ENCODE measurements around the gene GRIN2A. TPM values are rescaled to one million over a fixed set of nuclear protein-coding genes. Genes with fewer than 3 reads are reported as not detected.
A peak's percentile ranks its signal among the peaks of the same experiment; 100 is the strongest.

GRIN2A gene
- total and polyA plus RNA-seq, 2 of the 8 experiments (the other 6 are each of a cell fraction or from before 2014, with no cell fraction given): 0.18 to 1.8 TPM

DNA sequence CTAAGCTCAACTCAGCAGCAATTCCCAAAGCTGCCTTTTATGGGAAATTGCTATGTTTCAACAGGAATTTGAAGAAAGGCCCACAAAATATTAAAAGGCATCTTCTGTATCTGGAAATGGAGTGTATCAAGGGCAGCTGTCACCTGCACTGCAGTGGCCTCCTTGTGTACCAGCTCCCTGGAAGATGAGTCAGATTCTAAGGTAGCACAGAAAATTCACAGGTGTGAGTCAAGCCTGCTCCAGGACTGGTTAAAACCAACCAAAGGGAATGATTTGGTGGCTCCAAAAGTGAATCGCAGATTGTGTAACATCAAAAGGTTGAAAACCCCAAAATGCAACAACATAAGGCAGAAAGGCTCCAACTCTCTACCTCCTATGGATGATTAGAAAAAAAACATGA, 296.4 kb downstream of the GRIN2A start:
- H3K9ac ChIP-seq (replicated peaks in 1 of 4; ENCODE audit: extremely low read depth in 1 of 4, low read depth in 3 of 4, low read length in 3 of 4): no peak overlapping the region; a peak in 1 of 7 replicates
- H4K8ac ChIP-seq (ENCODE audit: extremely low read depth, insufficient read depth, low read length): no peak overlapping the region
- 86% methylated on average over 1 of the region's 1 CpG; no CpG with 5 or more reads in 1 of the 2 experiments for WGBS, 2 experiments (ENCODE audit: extremely low coverage in 1 of 2, insufficient coverage in 1 of 2, insufficient read length in 1 of 2, insufficient replicate concordance in 2 of 2, low coverage in 1 of 2, low lambda C conversion rate in 2 of 2, missing lambda C conversion rate in 1 of 2)
- H3K4me2 ChIP-seq (ENCODE audit: insufficient read depth in 1 of 2, low read depth in 2 of 2, low read length in 2 of 2): no peak overlapping the region
- H2BK15ac ChIP-seq (ENCODE audit: low read length): no peak overlapping the region
- no peak overlapping the region for H3K56ac ChIP-seq (replicated peaks; ENCODE audit: insufficient read length, low read depth, low read length)
- no peak overlapping the region for H4K91ac ChIP-seq (replicated peaks; ENCODE audit: insufficient read length, low read length)
- CTCF ChIA-PET (ENCODE audit: partially characterized antibody): interaction anchor here (0.9 to 1.9 kb wide), 3 partner anchors 10 to 204 kb away, joined by 3 to 6 read pairs (median 4); no protein-coding TSS in a partner anchor
- no peak overlapping the region for H3K4me3 ChIP-seq (ENCODE audit: extremely low read depth in 1 of 4, insufficient read depth in 2 of 4, low read depth in 3 of 4, low read length in 4 of 4)
- no peaks in the 10 kb centered on the region for H3K36me3 ChIP-seq (ENCODE audit: control insufficient read depth in 2 of 4, insufficient read depth in 4 of 4, low read length in 3 of 4)
- peaks cover 0 to 2% (median 0%) of the 10 kb centered on the region in 4 experiments; a peak in 1 of 7 replicates for H3K4me1 ChIP-seq (replicated peaks in 1 of 4; ENCODE audit: control insufficient read depth in 3 of 4, insufficient read depth in 4 of 4, low read length in 3 of 4)
- no peak overlapping the region for H2BK20ac ChIP-seq (ENCODE audit: low read length)
- no peak overlapping the region for H3K23ac ChIP-seq (ENCODE audit: insufficient read length)
- no peaks in the 10 kb centered on the region for H3K9me3 ChIP-seq (ENCODE audit: insufficient read depth in 2 of 2, low read depth in 1 of 2, low read length in 1 of 2)
- no peaks in the 10 kb centered on the region for H3K23me2 ChIP-seq (ENCODE audit: low read depth, low read length)
- H3K27ac ChIP-seq (ENCODE audit: low read depth, low read length): no peak overlapping the region
- H2BK12ac ChIP-seq (ENCODE audit: low read depth, low read length): no peak overlapping the region
- H2BK5ac ChIP-seq (ENCODE audit: low read depth, low read length): no peak overlapping the region
- POLR2A ChIA-PET (ENCODE audit: partially characterized antibody): no interaction called here
- H3K79me1 ChIP-seq (ENCODE audit: low read depth, low read length): no peaks in the 10 kb centered on the region
- no peaks in the 10 kb centered on the region for H3K79me2 ChIP-seq (ENCODE audit: control insufficient read depth in 1 of 2, insufficient read depth in 2 of 2, low read length in 2 of 2)
- no peak overlapping the region for H3K4ac ChIP-seq (replicated peaks; ENCODE audit: insufficient read length, low read depth, low read length)
- H3K18ac ChIP-seq (ENCODE audit: extremely low read depth, low read length): no peak overlapping the region
- no peak for DNase-seq (ENCODE audit: low read depth in 1 of 2, low spot score in 2 of 2)
- H2AK5ac ChIP-seq (ENCODE audit: low read depth, low read length): no peak overlapping the region
- no peak overlapping the region for H3K14ac ChIP-seq (ENCODE audit: insufficient read length)
- H2BK120ac ChIP-seq (replicated peaks; ENCODE audit: low read depth, low read length): no peak overlapping the region
- peak overlapping the region; percentile 55; the same call in 1 of the 2 replicates for H2AFZ ChIP-seq (ENCODE audit: low read length)
- no peaks in the 10 kb centered on the region; a peak in 2 of 7 replicates for H3K27me3 ChIP-seq (replicated peaks in 1 of 4; ENCODE audit: control insufficient read depth in 3 of 4, extremely low read depth in 1 of 4, insufficient read depth in 3 of 4, low read length in 3 of 4)
- H4K20me1 ChIP-seq (replicated peaks in 1 of 2; ENCODE audit: control insufficient read depth in 1 of 2, insufficient read depth in 2 of 2, low read length in 2 of 2): no peaks in the 10 kb centered on the region
- FAIRE-seq: no peak
- H4K5ac ChIP-seq (ENCODE audit: insufficient read length, low read depth, low read length): no peak overlapping the region
